SK-N-SH (cell line): ENCODE measurements around the gene ATP2C1. TPM values are rescaled to one million over a fixed set of nuclear protein-coding genes. Genes with fewer than 3 reads are reported as not detected.

Source experiments
- CTCF ChIA-PET: fragments of 300-600, 350-600 bp; formaldehyde crosslinking; extraction: SDS; loops from one replicate; lab custom pipeline; 2021; lab: Yijun Ruan, JAX
- POLR2A ChIA-PET: fragments of 350-600 bp; sonication (Branson Sonifier 250); formaldehyde crosslinking; extraction: SDS; loops from one replicate; lab custom pipeline; 2020; ENCODE audit warnings: antibody characterized with exemption, inconsistent platforms; lab: Yijun Ruan, JAX
- DNase-seq: peaks from one replicate; pipeline ENCODE4 v3.0.0; 2012
- H2AFZ ChIP-seq: fragments of 200-600 bp; sonication (generic); 2 replicates; pipeline ENCODE4 v1.8.1; 2016; ENCODE audit warnings: antibody characterized with exemption, mild to moderate bottlenecking, low read depth
- H3F3A ChIP-seq: fragments of 200-600 bp; sonication (generic); replicated peaks from 2 replicates; pipeline ENCODE3; 2016; ENCODE audit warnings: antibody characterized with exemption, mild to moderate bottlenecking; ENCODE audit not compliant: insufficient read depth
- H3K27ac ChIP-seq, 2 experiments: fragments of 200-500 bp in 1 of 2; fragments of 200-600 bp in 1 of 2; sonication (Bioruptor generic) in 1 of 2; sonication (generic), shearing (Covaris generic) in 1 of 2; 2 replicates each; pipeline versions ENCODE4 v1.5.1 to v1.6.1; 2014 to 2016; ENCODE audit warnings: low read depth in 2 of 2, inconsistent platforms in 1 of 2, low read length in 1 of 2, mild to moderate bottlenecking in 1 of 2, mixed read lengths in 1 of 2
- H3K27me3 ChIP-seq: fragments of 200-600 bp; sonication (generic), shearing (Covaris generic); 2 replicates; pipeline ENCODE4 v1.6.1; 2016; ENCODE audit warnings: mixed run types; ENCODE audit not compliant: insufficient read depth
- H3K36me3 ChIP-seq, 2 experiments: fragments of 200-500 bp in 1 of 2; fragments of 200-600 bp in 1 of 2; sonication (Bioruptor generic) in 1 of 2; sonication (generic) in 1 of 2; replicated peaks in 1 of 2; 2 replicates each; pipeline versions ENCODE3 to v1.5.1; 2014 to 2016; ENCODE audit warnings: low read length in 1 of 2, mild to moderate bottlenecking in 1 of 2; ENCODE audit not compliant: insufficient read depth in 2 of 2, control insufficient read depth in 1 of 2
- H3K4me1 ChIP-seq, 2 experiments: fragments of 200-500 bp in 1 of 2; fragments of 200-600 bp in 1 of 2; sonication (Bioruptor generic) in 1 of 2; sonication (generic), shearing (Covaris generic) in 1 of 2; 2 replicates each; pipeline versions ENCODE4 v1.5.1 to v1.6.1; 2014 to 2016; ENCODE audit warnings: low read depth in 1 of 2, low read length in 1 of 2, mixed run types in 1 of 2; ENCODE audit not compliant: insufficient read depth in 2 of 2, control insufficient read depth in 1 of 2
- H3K4me2 ChIP-seq: fragments of 200-600 bp; sonication (generic), shearing (Covaris generic); 2 replicates; pipeline ENCODE4 v1.6.1; 2017; ENCODE audit warnings: mixed run types
- H3K4me3 ChIP-seq, 2 experiments: fragments of 200-500 bp in 1 of 2; fragments of 200-600 bp in 1 of 2; sonication (Bioruptor generic) in 1 of 2; sonication (generic), shearing (Covaris generic) in 1 of 2; 2 replicates each; pipeline versions ENCODE4 v1.5.1 to v1.8.1; 2014 to 2016; ENCODE audit warnings: low read depth in 2 of 2, inconsistent platforms in 1 of 2, low read length in 1 of 2, mild to moderate bottlenecking in 1 of 2, mixed read lengths in 1 of 2, moderate library complexity in 1 of 2
- H3K79me2 ChIP-seq: fragments of 200-600 bp; sonication (generic); 2 replicates; pipeline ENCODE4 v1.8.1; 2017; ENCODE audit warnings: mild to moderate bottlenecking; ENCODE audit not compliant: insufficient read depth
- H3K9ac ChIP-seq: fragments of 200-600 bp; sonication (generic); 2 replicates; pipeline ENCODE4 v1.6.1; 2017; ENCODE audit warnings: mixed run types
- H3K9me2 ChIP-seq: fragments of 200-600 bp; sonication (generic); 2 replicates; pipeline ENCODE4 v1.6.1; 2017; ENCODE audit warnings: mixed run types
- H3K9me3 ChIP-seq: fragments of 200-600 bp; sonication (generic); 2 replicates; pipeline ENCODE4 v1.6.1; 2017; ENCODE audit warnings: mixed run types, mild to moderate bottlenecking, moderate library complexity
- H4K20me1 ChIP-seq: fragments of 200-600 bp; sonication (generic); 2 replicates; pipeline ENCODE4 v1.6.1; 2017; ENCODE audit warnings: mild to moderate bottlenecking, mixed run types; ENCODE audit not compliant: insufficient read depth
- EZH2phosphoT487 ChIP-seq: fragments of 200-600 bp; sonication (generic); IDR thresholded peaks from 2 replicates; pipeline ENCODE4 v1.6.1; 2017; ENCODE audit warnings: low read depth, mixed run types, mild to moderate bottlenecking, antibody characterized with exemption, moderate library complexity, borderline replicate concordance
- FOXJ3 ChIP-seq: sonication (generic); formaldehyde crosslinking; IDR thresholded peaks from 2 replicates; pipeline ENCODE4 v1.5.1; 2020; ENCODE audit warnings: mild to moderate bottlenecking, missing genetic modification reagents
- GATA2 ChIP-seq: sonication (generic); formaldehyde crosslinking; IDR thresholded peaks from 2 replicates; pipeline ENCODE4 v1.5.0; 2020; ENCODE audit warnings: mild to moderate bottlenecking, missing genetic modification reagents
- MEF2A ChIP-seq: IDR thresholded peaks from 2 replicates; pipeline ENCODE4 v1.4.0; 2012; ENCODE audit warnings: low read depth, borderline replicate concordance
- NRF1 ChIP-seq: IDR thresholded peaks from 2 replicates; pipeline ENCODE4 v1.6.1; 2012; ENCODE audit warnings: low read depth, mild to moderate bottlenecking, low read length
- POLR2AphosphoS5 ChIP-seq: IDR thresholded peaks from 2 replicates; pipeline ENCODE4 v1.6.1; 2012; ENCODE audit warnings: low read depth, low read length
- RAD21 ChIP-seq: IDR thresholded peaks from 2 replicates; pipeline ENCODE4 v1.6.1; 2012; ENCODE audit warnings: mild to moderate bottlenecking, low read length
- RCOR1 ChIP-seq: fragments of 150-350 bp; IDR thresholded peaks from 2 replicates; pipeline ENCODE4 v1.6.1; 2017; ENCODE audit warnings: antibody characterized with exemption, low read length
- RFX5 ChIP-seq: IDR thresholded peaks from 2 replicates; pipeline ENCODE4 v1.6.1; 2012; ENCODE audit warnings: mild to moderate bottlenecking, improper control_type of control experiment, low read length
- RXRA ChIP-seq: IDR thresholded peaks from 2 replicates; pipeline ENCODE4 v1.4.0; 2012; ENCODE audit warnings: low read depth, mild to moderate bottlenecking, borderline replicate concordance
- SIN3A ChIP-seq: IDR thresholded peaks from 2 replicates; pipeline ENCODE4 v1.6.1; 2012; ENCODE audit warnings: low read depth, mild to moderate bottlenecking, low read length, moderate library complexity, borderline replicate concordance
- SMC3 ChIP-seq: IDR thresholded peaks from 2 replicates; pipeline ENCODE4 v1.6.1; 2012; ENCODE audit warnings: low read depth, low read length, improper control_type of control experiment
- TEAD4 ChIP-seq: IDR thresholded peaks from 2 replicates; pipeline ENCODE4 v1.4.0; 2012; ENCODE audit warnings: mild to moderate bottlenecking, borderline replicate concordance; ENCODE audit not compliant: insufficient read depth
- YY1 ChIP-seq: IDR thresholded peaks from 2 replicates; pipeline ENCODE4 v1.4.0; 2012; ENCODE audit warnings: low read depth, mild to moderate bottlenecking
- WGBS: methylation state at CpG from one replicate; pipeline ENCODE4 v1.1.6; 2017; ENCODE audit warnings: low lambda C conversion rate; 5-methylcytosine and 5-hydroxymethylcytosine counted together
- polyA plus RNA-seq, 3 experiments: library from polyadenylated mRNA; depleted of rRNA; stranded (reverse); fragments of >200 nt; gene quantifications; 2 replicates each; pipeline ENCODE4 v1.2.3, GENCODE V29; 2012
- TF ChIP-seq, protein P1 (sequence below): IDR thresholded peaks from 2 replicates; pipeline ENCODE4 v1.6.1; 2012; ENCODE audit warnings: mild to moderate bottlenecking, low read depth, low read length, moderate library complexity
- TF ChIP-seq, protein P2 (sequence below): IDR thresholded peaks from 2 replicates; pipeline ENCODE4 v1.4.0; 2012; ENCODE audit warnings: low read depth, borderline replicate concordance
- TF ChIP-seq, protein P3 (sequence below): fragments of 150-350 bp; IDR thresholded peaks from 2 replicates; pipeline ENCODE4 v1.6.1; 2017; ENCODE audit warnings: antibody characterized with exemption, low read length, low read depth, borderline replicate concordance
- TF ChIP-seq, protein P4 (sequence below): IDR thresholded peaks from 2 replicates; pipeline ENCODE4 v1.4.0; 2012; ENCODE audit warnings: low read depth
- TF ChIP-seq, protein P5 (sequence below): IDR thresholded peaks from 2 replicates; pipeline ENCODE4 v1.4.0; 2012; ENCODE audit warnings: low read depth, borderline replicate concordance

The ATP2C1 gene
- polyA plus RNA-seq, 1 of the 3 experiments (the other 2 are of a cell fraction) = 35.6 TPM

DNA sequence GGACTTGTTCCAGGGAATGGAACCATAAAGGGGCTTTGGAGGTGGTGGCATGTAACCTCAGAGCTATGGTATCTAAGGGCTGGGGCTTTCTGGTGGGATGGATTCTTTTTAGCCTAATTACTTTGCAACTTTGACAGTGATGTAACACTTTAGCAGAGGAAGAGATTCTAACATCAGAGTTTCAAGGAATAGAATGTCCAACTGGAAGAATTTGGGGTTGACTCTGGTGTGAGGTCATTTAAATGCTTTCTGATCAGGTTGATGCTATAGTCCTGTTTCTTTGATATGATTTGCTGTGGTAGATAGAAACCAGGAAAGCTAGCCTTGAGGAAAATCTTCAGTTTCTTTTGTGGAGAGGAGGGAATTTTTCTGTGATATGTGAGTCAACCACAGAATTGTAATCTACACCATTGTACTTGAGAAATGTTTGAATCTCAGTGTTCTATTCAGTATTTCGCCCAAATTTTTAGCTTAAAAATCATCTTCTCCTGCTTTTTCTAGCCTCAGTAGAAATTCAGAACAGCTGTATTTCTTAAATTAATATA, 40.0 kb downstream of the ATP2C1 start:
- H3K9me3 ChIP-seq = no peaks in the 10 kb centered on the region
- ChIA-PET POLR2A (interaction anchor here (0.7 kb wide), 1 partner anchor 85 kb away, joined by 3 read pairs; no protein-coding TSS in a partner anchor), CTCF (interaction anchor here (0.7 to 1.7 kb wide), 4 partner anchors 11 to 42 kb away, joined by 3 to 6 read pairs (median 4); partner anchors contain the start of gene ATP2C1)
- no peaks in the 10 kb centered on the region for H3F3A ChIP-seq
- H3K4me3 ChIP-seq = no peak overlapping the region
- H3K9ac ChIP-seq = no peak overlapping the region
- peaks cover 40 to 42% of the 10 kb centered on the region in 2 experiments for H3K36me3 ChIP-seq
- WGBS = 97% methylated on average over 1 of the region's 1 CpG
- H3K27me3 ChIP-seq = no peaks in the 10 kb centered on the region
- DNase-seq = no peak
- no peaks in the 10 kb centered on the region for H4K20me1 ChIP-seq
- no peak overlapping the region for H2AFZ ChIP-seq
- peaks cover 31% of the 10 kb centered on the region for H3K79me2 ChIP-seq
- H3K4me2 ChIP-seq = peak overlapping the region; percentile 7; the same call in 1 of the 2 replicates
- no peaks in the 10 kb centered on the region for H3K9me2 ChIP-seq
- TF ChIP-seq RFX5 = no peak
- TF ChIP-seq TEAD4 = no peak
- TF ChIP-seq, protein P1, sequence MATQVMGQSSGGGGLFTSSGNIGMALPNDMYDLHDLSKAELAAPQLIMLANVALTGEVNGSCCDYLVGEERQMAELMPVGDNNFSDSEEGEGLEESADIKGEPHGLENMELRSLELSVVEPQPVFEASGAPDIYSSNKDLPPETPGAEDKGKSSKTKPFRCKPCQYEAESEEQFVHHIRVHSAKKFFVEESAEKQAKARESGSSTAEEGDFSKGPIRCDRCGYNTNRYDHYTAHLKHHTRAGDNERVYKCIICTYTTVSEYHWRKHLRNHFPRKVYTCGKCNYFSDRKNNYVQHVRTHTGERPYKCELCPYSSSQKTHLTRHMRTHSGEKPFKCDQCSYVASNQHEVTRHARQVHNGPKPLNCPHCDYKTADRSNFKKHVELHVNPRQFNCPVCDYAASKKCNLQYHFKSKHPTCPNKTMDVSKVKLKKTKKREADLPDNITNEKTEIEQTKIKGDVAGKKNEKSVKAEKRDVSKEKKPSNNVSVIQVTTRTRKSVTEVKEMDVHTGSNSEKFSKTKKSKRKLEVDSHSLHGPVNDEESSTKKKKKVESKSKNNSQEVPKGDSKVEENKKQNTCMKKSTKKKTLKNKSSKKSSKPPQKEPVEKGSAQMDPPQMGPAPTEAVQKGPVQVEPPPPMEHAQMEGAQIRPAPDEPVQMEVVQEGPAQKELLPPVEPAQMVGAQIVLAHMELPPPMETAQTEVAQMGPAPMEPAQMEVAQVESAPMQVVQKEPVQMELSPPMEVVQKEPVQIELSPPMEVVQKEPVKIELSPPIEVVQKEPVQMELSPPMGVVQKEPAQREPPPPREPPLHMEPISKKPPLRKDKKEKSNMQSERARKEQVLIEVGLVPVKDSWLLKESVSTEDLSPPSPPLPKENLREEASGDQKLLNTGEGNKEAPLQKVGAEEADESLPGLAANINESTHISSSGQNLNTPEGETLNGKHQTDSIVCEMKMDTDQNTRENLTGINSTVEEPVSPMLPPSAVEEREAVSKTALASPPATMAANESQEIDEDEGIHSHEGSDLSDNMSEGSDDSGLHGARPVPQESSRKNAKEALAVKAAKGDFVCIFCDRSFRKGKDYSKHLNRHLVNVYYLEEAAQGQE = no peak
- TF ChIP-seq FOXJ3 (CRISPR knock-in tag) = no peak
- TF ChIP-seq RAD21 = no peak
- no peak for TF ChIP-seq MEF2A
- TF ChIP-seq, protein P2, sequence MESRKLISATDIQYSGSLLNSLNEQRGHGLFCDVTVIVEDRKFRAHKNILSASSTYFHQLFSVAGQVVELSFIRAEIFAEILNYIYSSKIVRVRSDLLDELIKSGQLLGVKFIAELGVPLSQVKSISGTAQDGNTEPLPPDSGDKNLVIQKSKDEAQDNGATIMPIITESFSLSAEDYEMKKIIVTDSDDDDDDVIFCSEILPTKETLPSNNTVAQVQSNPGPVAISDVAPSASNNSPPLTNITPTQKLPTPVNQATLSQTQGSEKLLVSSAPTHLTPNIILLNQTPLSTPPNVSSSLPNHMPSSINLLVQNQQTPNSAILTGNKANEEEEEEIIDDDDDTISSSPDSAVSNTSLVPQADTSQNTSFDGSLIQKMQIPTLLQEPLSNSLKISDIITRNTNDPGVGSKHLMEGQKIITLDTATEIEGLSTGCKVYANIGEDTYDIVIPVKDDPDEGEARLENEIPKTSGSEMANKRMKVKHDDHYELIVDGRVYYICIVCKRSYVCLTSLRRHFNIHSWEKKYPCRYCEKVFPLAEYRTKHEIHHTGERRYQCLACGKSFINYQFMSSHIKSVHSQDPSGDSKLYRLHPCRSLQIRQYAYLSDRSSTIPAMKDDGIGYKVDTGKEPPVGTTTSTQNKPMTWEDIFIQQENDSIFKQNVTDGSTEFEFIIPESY = no peak
- TF ChIP-seq, protein P3, sequence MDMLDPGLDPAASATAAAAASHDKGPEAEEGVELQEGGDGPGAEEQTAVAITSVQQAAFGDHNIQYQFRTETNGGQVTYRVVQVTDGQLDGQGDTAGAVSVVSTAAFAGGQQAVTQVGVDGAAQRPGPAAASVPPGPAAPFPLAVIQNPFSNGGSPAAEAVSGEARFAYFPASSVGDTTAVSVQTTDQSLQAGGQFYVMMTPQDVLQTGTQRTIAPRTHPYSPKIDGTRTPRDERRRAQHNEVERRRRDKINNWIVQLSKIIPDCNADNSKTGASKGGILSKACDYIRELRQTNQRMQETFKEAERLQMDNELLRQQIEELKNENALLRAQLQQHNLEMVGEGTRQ = no peak
- TF ChIP-seq GATA2 (CRISPR knock-in tag) = no peak
- TF ChIP-seq NRF1 = no peak
- TF ChIP-seq RCOR1 = no peak
- no peak for TF ChIP-seq YY1
- no peak for TF ChIP-seq SMC3
- TF ChIP-seq, protein P4, sequence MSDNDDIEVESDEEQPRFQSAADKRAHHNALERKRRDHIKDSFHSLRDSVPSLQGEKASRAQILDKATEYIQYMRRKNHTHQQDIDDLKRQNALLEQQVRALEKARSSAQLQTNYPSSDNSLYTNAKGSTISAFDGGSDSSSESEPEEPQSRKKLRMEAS = no peak
- TF ChIP-seq RXRA = no peak
- TF ChIP-seq, protein P5, sequence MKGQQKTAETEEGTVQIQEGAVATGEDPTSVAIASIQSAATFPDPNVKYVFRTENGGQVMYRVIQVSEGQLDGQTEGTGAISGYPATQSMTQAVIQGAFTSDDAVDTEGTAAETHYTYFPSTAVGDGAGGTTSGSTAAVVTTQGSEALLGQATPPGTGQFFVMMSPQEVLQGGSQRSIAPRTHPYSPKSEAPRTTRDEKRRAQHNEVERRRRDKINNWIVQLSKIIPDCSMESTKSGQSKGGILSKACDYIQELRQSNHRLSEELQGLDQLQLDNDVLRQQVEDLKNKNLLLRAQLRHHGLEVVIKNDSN = no peak
- no peak for TF ChIP-seq POLR2AphosphoS5
- TF ChIP-seq EZH2phosphoT487 = no peak
- TF ChIP-seq SIN3A = no peak
- H3K4me1 ChIP-seq = peaks cover 6 to 9% of the 10 kb centered on the region in 2 experiments; a peak in 3 of 4 replicates
- 0 out of 4 replicates have a peak overlapping the region, but pooled peaks of 1 of the 2 experiments have one; percentile 6 for H3K27ac ChIP-seq
